Cardiac ventricle fibroblast (primary cell): ENCODE results near the gene CTDSP1. TPM values are rescaled to one million over a fixed set of nuclear protein-coding genes. Genes with fewer than 3 reads are reported as not detected.

Experiments used
- total RNA-seq: library from RNA; depleted of rRNA; stranded (reverse); fragments of >200 nt; gene quantifications from 2 replicates; pipeline ENCODE4 v1.2.3, GENCODE V29; 2015

The CTDSP1 gene, protein sequence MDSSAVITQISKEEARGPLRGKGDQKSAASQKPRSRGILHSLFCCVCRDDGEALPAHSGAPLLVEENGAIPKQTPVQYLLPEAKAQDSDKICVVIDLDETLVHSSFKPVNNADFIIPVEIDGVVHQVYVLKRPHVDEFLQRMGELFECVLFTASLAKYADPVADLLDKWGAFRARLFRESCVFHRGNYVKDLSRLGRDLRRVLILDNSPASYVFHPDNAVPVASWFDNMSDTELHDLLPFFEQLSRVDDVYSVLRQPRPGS
- 64.1 and 77.1 TPM in 2 replicates for total RNA-seq

DNA sequence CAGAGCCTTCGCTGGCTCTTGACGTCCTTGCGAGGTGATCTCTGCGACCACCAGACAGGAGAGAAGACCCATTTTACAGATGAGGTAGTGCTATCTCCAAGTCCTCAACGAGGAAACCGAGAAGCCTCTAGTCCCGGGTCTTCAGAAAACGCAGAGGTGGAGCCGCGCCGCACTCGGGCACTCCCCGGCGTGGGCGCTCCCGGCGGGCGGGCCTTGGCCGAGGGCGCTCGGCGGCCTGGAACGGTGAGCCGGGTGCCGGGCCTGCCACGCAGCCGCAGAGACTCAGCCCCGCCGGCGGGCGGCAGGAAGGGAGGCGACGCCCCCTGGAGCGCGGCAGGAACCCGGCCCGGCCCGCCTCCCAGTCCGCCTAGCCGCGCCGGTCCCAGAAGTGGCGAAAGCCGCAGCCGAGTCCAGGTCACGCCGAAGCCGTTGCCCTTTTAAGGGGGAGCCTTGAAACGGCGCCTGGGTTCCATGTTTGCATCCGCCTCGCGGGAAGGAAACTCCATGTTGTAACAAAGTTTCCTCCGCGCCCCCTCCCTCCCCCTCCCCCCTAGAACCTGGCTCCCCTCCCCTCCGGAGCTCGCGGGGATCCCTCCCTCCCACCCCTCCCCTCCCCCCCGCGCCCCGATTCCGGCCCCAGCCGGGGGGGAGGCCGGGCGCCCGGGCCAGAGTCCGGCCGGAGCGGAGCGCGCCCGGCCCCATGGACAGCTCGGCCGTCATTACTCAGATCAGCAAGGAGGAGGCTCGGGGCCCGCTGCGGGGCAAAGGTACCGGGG lies at the start of gene CTDSP1:
TSS of gene CTDSP1 (plus strand) at position 478 of the 776 bp plus-strand sequence. CDS start at position 701, 223 bp downstream.

DNA sequence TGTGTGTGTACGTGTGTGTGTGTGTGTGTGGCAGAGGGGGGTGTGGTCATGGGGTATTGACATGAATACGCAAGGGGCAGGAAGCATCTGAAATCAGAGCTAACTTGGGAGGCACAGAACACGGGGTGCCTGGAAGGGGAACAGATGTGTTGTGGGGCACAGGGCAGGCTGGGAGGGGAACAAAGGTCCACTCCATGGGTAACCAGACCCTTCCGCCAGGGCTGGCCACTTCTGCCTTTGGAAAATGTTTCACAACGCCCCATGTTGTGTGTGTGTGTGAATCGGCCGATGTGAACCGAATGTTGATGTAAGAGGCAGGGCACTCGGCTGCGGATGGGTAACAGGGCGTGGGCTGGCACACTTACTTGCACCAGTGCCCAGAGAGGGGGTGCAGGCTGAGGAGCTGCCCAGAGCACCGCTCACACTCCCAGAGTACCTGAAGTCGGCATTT lies 17.7 kb upstream of the CTDSP1 start, which contains the start of gene SLC11A1:
TSS of gene SLC11A1 (plus strand) at position 358 of the 451 bp plus-strand sequence. CDS start 96 bp downstream, outside the sequence.

DNA sequence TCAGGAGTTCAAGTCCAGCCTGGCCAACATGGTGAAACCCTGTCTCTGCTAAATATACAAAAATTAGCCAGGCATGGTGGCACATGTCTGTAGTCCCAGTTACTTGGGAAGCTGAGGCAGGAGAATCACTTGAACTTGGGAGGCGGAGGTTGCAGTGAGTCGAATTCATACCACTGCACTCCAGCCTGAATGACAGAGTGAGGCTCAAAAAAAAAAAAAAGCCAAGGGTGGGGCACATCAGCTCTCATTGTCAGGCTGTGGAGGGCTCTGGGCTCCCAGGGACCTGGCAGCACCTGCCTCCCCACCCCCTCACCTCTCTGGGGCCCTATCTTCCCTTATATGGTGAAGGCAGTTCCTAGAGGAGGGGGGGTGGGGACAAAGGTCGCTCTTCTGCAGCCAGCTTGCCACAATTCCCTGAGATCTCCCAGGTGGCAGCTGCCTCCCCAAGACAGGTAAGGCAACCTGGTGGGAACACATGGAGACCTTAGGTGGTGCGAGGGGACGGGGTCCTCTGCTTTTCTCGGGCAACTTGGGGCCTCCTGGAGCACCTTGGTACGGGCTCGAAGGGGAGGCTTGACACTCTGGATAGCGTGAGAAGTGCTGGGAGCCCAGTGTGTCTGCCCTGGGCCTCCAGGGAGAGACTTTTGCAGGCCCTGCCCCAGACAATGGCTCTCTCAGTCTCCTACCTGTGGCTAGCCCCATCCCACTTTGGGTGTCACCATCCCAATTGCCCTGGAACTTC lies 19.2 kb downstream of the CTDSP1 start, which contains the start of gene VIL1:
TSS of gene VIL1 (plus strand) at position 407 of the 742 bp plus-strand sequence. CDS start 4,656 bp downstream, outside the sequence.

Other genes with a start within 250 kb of the CTDSP1 start
- gene CXCR1, start 232.9 kb upstream of the CTDSP1 start, total RNA-seq: not detected in 2 replicates
- gene ARPC2, start 182.7 kb upstream of the CTDSP1 start, total RNA-seq: 177 and 192 TPM in 2 replicates
- gene GPBAR1, start 138.9 kb upstream of the CTDSP1 start, total RNA-seq: 0.50 and 2.1 TPM in 2 replicates
- gene AAMP, start 129.7 kb upstream of the CTDSP1 start, total RNA-seq: 126 and 132 TPM in 2 replicates
- gene PNKD, start 129.3 kb upstream of the CTDSP1 start, total RNA-seq: 37.4 and 40.8 TPM in 2 replicates
- 80.8 and 96.0 TPM in 2 replicates for gene TMBIM1, start 107.4 kb upstream of the CTDSP1 start, total RNA-seq
- gene CATIP, start 43.0 kb upstream of the CTDSP1 start, total RNA-seq: not detected in 2 replicates
- not detected in 2 replicates for gene SLC11A1, start 17.6 kb upstream of the CTDSP1 start, total RNA-seq
- gene VIL1, start 19.3 kb downstream of the CTDSP1 start, total RNA-seq: not detected in 2 replicates
- 5.0 and 9.0 TPM in 2 replicates for gene USP37, start 168.5 kb downstream of the CTDSP1 start, total RNA-seq
- gene CNOT9, start 169.0 kb downstream of the CTDSP1 start, total RNA-seq: 28.6 and 32.8 TPM in 2 replicates
- 2.4 and 4.0 TPM in 2 replicates for gene PLCD4, start 208.0 kb downstream of the CTDSP1 start, total RNA-seq